DMS114 treated with DMSO at 0.1 percent for 48 hours (cell line): ENCODE measurements around the gene PROM1.

ENCODE experiments used
- DNase-seq: peaks from one replicate; lab custom pipeline; 2025; ENCODE audit not compliant: unreplicated experiment; lab: John Stamatoyannopoulos, UW

PROM1 gene

DNA sequence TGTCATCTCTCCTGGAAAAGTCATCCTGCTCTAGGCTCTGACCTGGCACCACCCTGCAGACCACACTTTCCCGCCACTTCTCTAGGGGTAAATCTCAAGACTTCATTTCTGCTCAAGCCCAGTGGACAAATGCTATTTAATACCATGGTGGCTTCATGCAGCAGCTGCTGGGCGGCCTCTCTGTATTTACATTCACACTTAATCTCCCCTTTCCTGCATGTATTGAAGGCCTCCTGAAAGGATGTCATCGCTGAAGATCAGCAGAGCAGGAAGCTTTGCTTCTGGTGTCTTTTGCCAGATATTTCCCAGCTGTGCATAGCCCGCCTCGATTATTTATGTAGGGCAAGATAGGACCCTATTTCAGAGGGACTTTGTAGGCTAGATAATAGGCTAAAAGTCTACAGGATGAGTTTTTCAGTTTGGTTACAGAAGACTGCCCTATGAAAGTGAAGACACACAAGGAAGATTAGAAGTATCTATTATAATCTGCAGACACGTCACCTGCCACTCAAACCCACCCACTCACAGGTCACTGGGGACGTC is 17.2 kb downstream of the PROM1 start:
- DNase-seq, result no peak

- DNase-seq, result no peak
Measured at GRCh38 chr4:16065066-16065465, 18.8 kb downstream of the PROM1 start.

DNA sequence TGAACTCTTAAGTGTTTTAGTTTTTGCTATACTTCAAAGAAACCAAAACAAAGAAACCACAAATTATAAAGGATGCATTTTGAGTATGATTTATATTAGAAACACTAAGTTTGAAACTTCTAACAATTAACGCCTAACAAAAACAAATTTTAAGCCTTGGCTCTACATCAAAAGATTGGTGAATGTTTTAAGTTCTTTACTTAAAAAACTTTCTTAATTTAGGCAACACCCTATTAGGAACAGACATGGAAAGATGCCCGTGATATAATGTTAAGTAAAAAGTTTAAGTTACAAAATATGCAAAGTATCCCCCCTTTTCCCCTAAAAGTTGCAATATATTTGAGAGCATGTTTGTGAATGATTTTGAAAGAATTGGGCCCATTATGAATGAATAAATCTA is 21.2 kb downstream of the PROM1 start:
- no peak for DNase-seq

DNA sequence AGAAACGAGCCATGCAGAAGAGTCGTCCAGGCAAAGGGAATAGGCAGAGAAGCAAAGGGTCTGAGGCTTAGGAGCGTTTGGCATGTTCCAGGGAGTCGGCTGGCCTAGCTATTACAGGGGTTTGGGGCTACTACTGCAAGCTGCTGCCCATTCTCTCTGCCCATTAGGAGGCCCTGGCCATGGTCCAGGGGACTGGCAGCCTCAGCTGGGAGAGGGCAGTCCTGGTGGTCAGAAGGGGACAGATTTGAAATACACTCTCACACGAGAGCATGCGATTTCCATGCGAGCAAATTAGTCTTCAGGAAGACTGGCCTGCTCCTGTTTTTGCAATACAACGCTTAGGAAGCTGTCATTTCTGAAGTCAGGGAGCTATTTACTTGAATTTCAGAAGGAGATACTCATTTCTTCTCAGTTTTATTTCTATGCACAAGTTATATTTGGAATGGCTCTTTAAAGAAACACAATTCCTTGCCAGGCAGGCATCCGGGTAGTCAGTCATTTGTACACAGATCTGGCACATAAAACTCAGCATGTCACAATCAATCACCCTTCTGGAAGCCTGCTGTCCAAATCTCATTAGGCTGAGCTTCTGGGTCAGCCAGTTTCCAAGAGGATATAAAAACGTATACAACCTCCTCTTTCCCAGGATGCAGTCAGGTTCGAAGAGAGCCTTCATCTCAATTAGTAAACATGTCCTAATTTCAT is 27.0 kb downstream of the PROM1 start:
- DNase-seq, result no peak

DNA sequence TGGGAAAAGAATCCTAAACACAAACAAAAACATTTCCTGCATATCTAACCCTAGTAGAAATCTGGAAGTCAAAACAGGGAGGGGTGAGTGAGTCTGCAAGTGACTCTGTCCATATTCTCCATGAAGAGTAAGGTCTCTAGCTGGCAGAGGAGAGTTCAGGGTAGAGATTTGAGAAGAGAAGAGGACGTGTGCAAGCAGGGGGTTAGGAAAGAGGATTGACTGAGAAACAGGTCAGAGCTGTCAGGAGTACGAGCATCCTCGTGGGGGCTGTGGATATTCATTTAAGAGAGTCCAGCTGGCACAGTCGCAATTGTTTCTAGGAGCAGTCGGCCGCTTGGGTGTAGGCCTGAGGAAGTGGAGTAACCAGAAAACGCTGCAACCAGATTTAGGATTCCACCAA is 27.9 kb downstream of the PROM1 start:
- no peak for DNase-seq

DNA sequence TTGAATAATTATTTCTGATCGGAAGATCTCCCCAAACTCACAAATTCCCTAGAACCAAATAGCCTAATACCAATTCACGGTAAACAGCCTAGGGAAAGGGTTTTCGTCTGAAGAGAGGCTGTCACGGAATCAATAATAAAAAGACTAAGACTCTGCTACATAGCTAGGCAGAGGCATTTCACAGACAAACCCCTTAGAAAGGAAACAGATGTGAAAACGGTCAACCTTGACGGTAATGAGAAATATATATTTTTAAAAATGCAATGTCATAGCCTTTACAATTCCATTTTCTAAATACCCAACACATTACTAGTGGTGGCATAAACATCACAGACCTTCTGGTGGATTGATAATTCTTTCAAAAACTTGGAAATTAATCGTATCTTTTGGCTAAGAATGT is 28.4 kb downstream of the PROM1 start:
- DNase-seq, result no peak

GRCh38 chr4:16052939-16053338 is 30.9 kb downstream of the PROM1 start:
- no peak for DNase-seq

DNA sequence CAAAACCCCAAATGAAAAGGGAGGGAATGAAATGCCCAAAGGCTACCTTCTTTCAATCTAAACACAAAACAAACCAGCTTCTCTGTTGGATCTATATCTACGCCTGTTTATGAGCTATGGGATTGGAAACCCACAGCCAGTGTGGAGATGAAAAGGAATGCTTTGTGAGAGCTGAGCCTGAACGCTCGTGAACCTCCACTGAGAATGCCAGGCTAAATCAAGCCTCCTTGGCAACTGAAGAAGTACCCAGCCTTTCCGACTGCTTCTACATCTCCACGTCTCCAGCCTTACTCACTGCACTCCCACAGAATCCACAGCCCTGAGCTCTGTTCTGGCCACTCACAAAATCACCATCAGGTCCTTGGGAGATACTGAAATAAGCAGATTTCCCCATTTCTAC is 31.8 kb downstream of the PROM1 start:
- no peak for DNase-seq

GRCh38 chr4:16051132-16051531 is 32.7 kb downstream of the PROM1 start:
- DNase-seq, result no peak

- DNase-seq, result no peak
Measured at GRCh38 chr4:16050669-16051068, 33.2 kb downstream of the PROM1 start.

GRCh38 chr4:16048619-16049419 is 35.0 kb downstream of the PROM1 start:
- no peak for DNase-seq

DNA sequence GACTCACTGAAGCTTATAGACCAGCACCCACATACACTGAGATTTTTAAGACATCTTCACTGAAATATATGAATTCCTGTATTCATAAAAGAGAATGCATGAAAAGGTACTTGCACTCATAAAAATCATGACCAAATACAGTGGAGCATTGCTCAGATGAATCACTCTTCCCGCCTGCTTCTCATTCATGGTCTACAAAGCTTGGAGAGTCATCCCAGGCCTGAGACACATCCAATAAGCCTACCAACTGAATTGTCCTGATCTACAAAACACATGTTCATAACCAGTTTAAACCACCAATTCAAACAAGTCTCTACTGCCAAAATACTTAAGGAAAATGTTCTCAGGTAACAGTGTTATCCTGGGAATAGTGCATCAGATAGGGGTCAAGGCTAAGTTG is 38.1 kb downstream of the PROM1 start:
- DNase-seq, result no peak

- DNase-seq, result no peak
Measured at GRCh38 chr4:16043642-16044498, 40.0 kb downstream of the PROM1 start.

GRCh38 chr4:16039139-16039538 is 44.7 kb downstream of the PROM1 start:
- DNase-seq, result no peak

DNA sequence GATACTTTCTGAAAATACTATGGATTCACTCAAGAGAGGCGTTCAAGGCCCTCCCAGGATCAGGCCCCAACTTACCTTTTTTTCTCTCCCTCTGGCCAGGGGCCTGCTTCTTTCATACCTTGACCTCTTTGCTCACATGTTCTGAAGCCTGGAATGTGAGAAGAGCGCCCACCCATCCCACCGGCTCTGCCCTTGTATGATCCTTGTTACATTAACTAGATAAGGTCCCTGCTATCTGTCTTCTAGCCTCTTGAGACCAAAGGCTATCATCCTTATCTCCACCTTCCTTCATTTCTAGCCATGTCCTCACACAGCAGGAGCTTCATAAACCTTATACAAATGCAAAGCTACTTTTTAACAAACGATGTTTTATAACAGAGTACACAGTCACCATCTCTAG is 45.9 kb downstream of the PROM1 start:
- DNase-seq, result no peak

- DNase-seq, result no peak
Measured at GRCh38 chr4:16035843-16036242, 48.0 kb downstream of the PROM1 start.

DNA sequence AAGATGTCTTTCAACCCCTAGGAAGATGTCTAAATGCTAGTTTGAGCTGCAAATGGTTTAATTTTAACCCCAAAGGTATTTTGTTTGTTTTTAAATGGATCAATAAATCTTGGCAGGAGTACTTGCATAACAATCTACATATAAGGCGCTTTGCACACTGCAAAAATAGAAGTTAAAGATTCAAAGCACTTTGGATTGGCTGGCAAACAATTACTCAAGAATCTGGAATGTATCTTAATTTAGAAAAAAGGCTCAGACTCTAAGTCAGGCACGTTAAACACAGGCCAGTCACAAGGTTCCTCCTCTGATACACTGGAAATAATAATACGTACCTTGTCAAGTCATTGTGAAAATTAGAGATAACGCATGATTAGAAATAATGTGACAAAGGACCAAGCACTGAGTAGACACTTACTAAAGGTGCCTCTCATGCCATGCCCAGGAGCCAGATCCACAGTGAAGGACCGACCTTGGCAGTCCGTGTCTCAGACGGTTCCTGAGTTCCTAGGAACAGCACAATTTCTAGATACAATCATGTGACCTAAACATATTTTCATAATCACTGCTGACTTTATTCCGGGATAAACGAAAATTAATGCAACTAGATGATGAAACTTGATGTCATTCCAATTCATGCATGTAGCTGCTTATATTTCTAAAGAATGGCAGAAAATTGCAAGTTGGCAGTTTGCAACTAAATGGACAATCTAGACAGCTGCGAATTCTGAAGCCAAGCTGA is 49.6 kb downstream of the PROM1 start:
- no peak for DNase-seq

DNA sequence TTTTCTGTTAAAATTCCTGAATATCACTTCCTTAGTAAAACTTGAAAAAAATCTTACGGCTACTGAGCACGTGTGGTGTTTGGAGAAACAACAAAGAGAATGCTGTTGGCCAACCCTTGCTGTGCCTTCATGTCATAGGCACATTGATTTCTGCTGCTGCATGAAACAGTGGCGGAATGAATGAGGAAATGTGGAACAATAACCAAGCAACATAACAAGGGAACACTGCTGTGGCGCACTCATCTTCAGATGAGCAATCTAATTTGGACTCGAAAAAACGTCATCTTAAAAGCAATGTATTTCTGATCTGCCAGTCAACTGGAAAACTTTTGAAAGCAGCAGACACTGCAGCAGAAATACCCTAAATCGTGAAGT is 51.4 kb downstream of the PROM1 start:
- no peak for DNase-seq

GRCh38 chr4:16031546-16032395 is 52.1 kb downstream of the PROM1 start:
- no peak for DNase-seq

DNA sequence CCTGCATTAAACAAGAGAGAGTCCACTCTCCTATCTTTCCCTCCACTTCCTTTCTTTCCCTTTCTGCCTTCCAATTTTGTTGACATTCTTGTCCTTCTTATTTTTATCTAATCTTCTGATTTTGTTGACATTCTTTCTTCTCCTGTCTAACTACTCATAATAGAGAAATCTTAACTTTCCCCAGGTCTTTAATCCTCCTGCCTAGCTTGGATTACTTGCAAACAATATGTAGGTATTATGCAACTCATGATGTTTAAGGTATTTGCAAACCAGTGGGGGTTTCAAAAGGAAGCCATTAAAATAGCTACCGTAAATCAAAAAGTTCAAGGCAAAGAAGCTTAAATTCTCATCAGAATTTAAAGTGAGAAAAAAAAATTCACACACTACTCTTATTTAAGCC is 53.9 kb downstream of the PROM1 start:
- DNase-seq, result no peak
